HepG2 (cell line): ENCODE results near the gene SPAG7. TPM values are rescaled to one million over a fixed set of nuclear protein-coding genes. Genes with fewer than 3 reads are reported as not detected.
A peak's percentile ranks its signal among the peaks of the same experiment; 100 is the strongest.

Experiments used
- GABPB1 ChIP-seq: IDR thresholded peaks from 2 replicates; pipeline ENCODE4 v1.6.1; 2016; ENCODE audit warnings: mild to moderate bottlenecking, missing genetic modification reagents, moderate library complexity, missing compliant biosample characterization
- HMG20A ChIP-seq: IDR thresholded peaks from 2 replicates; pipeline ENCODE4 v1.6.1; 2016; ENCODE audit warnings: borderline replicate concordance
- HOXA5 ChIP-seq: sonication (generic); formaldehyde crosslinking; IDR thresholded peaks from 2 replicates; pipeline ENCODE4 v1.4.0; 2020; ENCODE audit warnings: missing genetic modification reagents
- MEIS1 ChIP-seq: sonication (generic); formaldehyde crosslinking; IDR thresholded peaks from 2 replicates; pipeline ENCODE4 v1.9.0; 2021; ENCODE audit warnings: mild to moderate bottlenecking, missing genetic modification reagents, moderate library complexity, borderline replicate concordance
- MYNN ChIP-seq: sonication (generic); formaldehyde crosslinking; IDR thresholded peaks from 2 replicates; pipeline ENCODE4 v1.4.0; 2020; ENCODE audit warnings: mild to moderate bottlenecking, low read depth, missing genetic modification reagents
- NCOA1 ChIP-seq: sonication (generic); formaldehyde crosslinking; IDR thresholded peaks from 2 replicates; pipeline ENCODE4 v1.9.0; 2021; ENCODE audit warnings: missing genetic modification reagents
- NCOA5 ChIP-seq: sonication (generic); formaldehyde crosslinking; IDR thresholded peaks from 2 replicates; pipeline ENCODE4 v1.4.0; 2020; ENCODE audit warnings: missing genetic modification reagents
- RFXANK ChIP-seq: IDR thresholded peaks from 2 replicates; pipeline ENCODE4 v1.6.1; 2016
- SNRNP70 ChIP-seq: fragments of 200-400 bp; formaldehyde crosslinking; IDR thresholded peaks from 2 replicates; pipeline ENCODE4 v1.6.1; 2017; ENCODE audit warnings: mild to moderate bottlenecking, low read depth, low read length, moderate library complexity
- ZFAT ChIP-seq: sonication (generic); formaldehyde crosslinking; conservative IDR thresholded peaks from 2 replicates; pipeline ENCODE4 v1.8.1; 2023; ENCODE audit warnings: missing genetic modification reagents, inconsistent platforms
- ZNF264 ChIP-seq: sonication (generic); formaldehyde crosslinking; IDR thresholded peaks from 2 replicates; pipeline ENCODE4 v1.4.0; 2020; ENCODE audit warnings: missing genetic modification reagents
- ZNF383 ChIP-seq: sonication (generic); formaldehyde crosslinking; IDR thresholded peaks from 2 replicates; pipeline ENCODE4 v1.4.0; 2020; ENCODE audit warnings: missing genetic modification reagents, mild to moderate bottlenecking, borderline replicate concordance
- ZNF724P ChIP-seq: sonication (generic); formaldehyde crosslinking; IDR thresholded peaks from 2 replicates; pipeline ENCODE4 v1.8.0; 2022; ENCODE audit warnings: missing genetic modification reagents, borderline replicate concordance
- ZNF850 ChIP-seq: sonication (generic); formaldehyde crosslinking; conservative IDR thresholded peaks from 2 replicates; pipeline ENCODE4 v1.9.0; 2021; ENCODE audit warnings: mild to moderate bottlenecking, missing genetic modification reagents
- polyA plus RNA-seq, 8 experiments: library from polyadenylated mRNA; depleted of rRNA in 3 of 8; stranded (reverse) in 7 of 8; unstranded in 1 of 8; fragments of >200 nt; fragmentation: Illumina TruSeq in 4 of 8; extraction: Trizol in 4 of 8; gene quantifications; 2 replicates each; pipeline versions ENCODE4 v1.2.1 to v1.2.3, GENCODE V29; 2011 to 2016; ENCODE audit warnings: low read depth in 4 of 8, missing spikeins in 1 of 8, mixed read lengths in 1 of 8; ENCODE audit not compliant: insufficient read depth in 1 of 8
- total RNA-seq, 5 experiments: library from RNA; depleted of rRNA; stranded (reverse); fragments of >200 nt; fragmentation: Illumina TruSeq; extraction: Trizol; gene quantifications; 2 replicates each; pipeline ENCODE4 v1.2.3, GENCODE V29; 2016; ENCODE audit warnings: low read depth in 1 of 5
- TF ChIP-seq, protein P1 (sequence below): sonication (generic); formaldehyde crosslinking; conservative IDR thresholded peaks from 2 replicates; pipeline ENCODE4 v1.4.0; 2020; ENCODE audit warnings: missing genetic modification reagents
- TF ChIP-seq, protein P2 (sequence below): sonication (generic); formaldehyde crosslinking; IDR thresholded peaks from 2 replicates; pipeline ENCODE4 v1.5.1; 2020; ENCODE audit warnings: mild to moderate bottlenecking, missing genetic modification reagents, moderate library complexity
- TF ChIP-seq, protein P3 (sequence below): sonication (generic); formaldehyde crosslinking; IDR thresholded peaks from 2 replicates; pipeline ENCODE4 v1.4.0; 2020; ENCODE audit warnings: missing genetic modification reagents, borderline replicate concordance

SPAG7 gene
- total and polyA plus RNA-seq, 2 of the 13 experiments (the other 11 are each of a cell fraction or from before 2014, with no cell fraction given): 51.0 to 59.0 TPM

DNA sequence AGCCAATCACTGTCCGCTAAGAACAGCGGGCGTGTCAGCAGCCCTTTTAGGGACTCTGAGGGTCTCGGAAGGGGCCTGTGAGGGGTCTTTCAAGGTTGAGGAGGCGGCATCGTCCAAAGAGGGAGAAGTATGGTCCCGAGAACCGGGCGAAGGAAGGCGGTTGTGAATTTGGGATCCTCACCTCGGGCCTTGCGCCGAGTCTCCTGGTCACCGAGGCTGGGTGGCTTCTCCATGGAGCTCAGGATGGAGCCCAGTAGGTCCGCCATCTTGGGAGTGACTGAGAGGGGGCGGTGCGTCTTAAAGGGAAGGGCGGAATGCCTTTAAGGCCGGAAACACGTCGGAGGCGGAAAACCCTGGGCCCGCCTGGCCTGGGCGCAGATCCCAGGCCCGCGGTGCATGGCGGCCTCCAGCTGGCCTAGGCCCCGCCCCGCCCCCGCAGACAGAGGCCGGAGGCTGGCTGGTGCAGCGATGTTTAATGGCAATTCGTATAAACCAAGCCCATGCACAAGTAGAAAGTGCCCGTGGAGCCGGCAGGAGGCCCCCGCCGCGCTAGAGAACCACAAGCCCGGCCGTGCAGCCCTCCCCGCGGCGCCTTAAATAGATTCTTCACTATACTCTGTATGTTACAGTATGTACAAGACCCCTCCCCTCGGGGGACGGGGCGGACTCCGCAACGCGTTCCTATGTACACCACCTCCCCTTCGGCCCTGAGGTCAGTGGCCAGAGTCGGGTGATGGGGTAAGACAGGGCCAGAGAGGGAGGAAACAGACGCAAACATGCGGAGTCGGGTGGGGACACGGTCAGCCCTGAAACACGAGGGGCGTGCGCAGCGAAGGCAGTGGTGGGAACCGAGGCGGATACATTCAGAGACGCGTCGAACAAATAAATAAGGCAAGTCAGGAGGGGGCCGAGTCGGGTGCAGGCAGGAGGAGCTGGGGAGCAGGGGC lies at the start of gene SPAG7 (continued):
- TF ChIP-seq, protein P1, sequence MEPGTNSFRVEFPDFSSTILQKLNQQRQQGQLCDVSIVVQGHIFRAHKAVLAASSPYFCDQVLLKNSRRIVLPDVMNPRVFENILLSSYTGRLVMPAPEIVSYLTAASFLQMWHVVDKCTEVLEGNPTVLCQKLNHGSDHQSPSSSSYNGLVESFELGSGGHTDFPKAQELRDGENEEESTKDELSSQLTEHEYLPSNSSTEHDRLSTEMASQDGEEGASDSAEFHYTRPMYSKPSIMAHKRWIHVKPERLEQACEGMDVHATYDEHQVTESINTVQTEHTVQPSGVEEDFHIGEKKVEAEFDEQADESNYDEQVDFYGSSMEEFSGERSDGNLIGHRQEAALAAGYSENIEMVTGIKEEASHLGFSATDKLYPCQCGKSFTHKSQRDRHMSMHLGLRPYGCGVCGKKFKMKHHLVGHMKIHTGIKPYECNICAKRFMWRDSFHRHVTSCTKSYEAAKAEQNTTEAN (CRISPR knock-in tag): no peak
- TF ChIP-seq ZNF724P: no peak
- TF ChIP-seq, protein P2, sequence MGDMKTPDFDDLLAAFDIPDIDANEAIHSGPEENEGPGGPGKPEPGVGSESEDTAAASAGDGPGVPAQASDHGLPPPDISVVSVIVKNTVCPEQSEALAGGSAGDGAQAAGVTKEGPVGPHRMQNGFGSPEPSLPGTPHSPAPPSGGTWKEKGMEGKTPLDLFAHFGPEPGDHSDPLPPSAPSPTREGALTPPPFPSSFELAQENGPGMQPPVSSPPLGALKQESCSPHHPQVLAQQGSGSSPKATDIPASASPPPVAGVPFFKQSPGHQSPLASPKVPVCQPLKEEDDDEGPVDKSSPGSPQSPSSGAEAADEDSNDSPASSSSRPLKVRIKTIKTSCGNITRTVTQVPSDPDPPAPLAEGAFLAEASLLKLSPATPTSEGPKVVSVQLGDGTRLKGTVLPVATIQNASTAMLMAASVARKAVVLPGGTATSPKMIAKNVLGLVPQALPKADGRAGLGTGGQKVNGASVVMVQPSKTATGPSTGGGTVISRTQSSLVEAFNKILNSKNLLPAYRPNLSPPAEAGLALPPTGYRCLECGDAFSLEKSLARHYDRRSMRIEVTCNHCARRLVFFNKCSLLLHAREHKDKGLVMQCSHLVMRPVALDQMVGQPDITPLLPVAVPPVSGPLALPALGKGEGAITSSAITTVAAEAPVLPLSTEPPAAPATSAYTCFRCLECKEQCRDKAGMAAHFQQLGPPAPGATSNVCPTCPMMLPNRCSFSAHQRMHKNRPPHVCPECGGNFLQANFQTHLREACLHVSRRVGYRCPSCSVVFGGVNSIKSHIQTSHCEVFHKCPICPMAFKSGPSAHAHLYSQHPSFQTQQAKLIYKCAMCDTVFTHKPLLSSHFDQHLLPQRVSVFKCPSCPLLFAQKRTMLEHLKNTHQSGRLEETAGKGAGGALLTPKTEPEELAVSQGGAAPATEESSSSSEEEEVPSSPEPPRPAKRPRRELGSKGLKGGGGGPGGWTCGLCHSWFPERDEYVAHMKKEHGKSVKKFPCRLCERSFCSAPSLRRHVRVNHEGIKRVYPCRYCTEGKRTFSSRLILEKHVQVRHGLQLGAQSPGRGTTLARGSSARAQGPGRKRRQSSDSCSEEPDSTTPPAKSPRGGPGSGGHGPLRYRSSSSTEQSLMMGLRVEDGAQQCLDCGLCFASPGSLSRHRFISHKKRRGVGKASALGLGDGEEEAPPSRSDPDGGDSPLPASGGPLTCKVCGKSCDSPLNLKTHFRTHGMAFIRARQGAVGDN: peak; percentile 74
- no peak; the same call in 1 of the 2 replicates for TF ChIP-seq HMG20A (CRISPR knock-in tag)
- TF ChIP-seq MYNN (CRISPR knock-in tag): no peak
- no peak for TF ChIP-seq SNRNP70
- TF ChIP-seq GABPB1 (CRISPR knock-in tag): peak; percentile 87
- no peak; the same call in none of the 2 replicates for TF ChIP-seq ZNF264
- TF ChIP-seq NCOA1 (CRISPR knock-in tag): 0 out of 2 replicates have a peak, but pooled peaks have one; percentile 35
- TF ChIP-seq HOXA5: 0 out of 2 replicates have a peak, but pooled peaks have one; percentile 16
- 0 out of 2 replicates have a peak, but pooled peaks have one; percentile 27 for TF ChIP-seq RFXANK (CRISPR knock-in tag)
- TF ChIP-seq NCOA5 (CRISPR knock-in tag): no peak
- TF ChIP-seq ZFAT: no peak
- no peak for TF ChIP-seq MEIS1 (CRISPR knock-in tag)
- no peak for TF ChIP-seq ZNF383 (CRISPR knock-in tag)
- TF ChIP-seq, protein P3, sequence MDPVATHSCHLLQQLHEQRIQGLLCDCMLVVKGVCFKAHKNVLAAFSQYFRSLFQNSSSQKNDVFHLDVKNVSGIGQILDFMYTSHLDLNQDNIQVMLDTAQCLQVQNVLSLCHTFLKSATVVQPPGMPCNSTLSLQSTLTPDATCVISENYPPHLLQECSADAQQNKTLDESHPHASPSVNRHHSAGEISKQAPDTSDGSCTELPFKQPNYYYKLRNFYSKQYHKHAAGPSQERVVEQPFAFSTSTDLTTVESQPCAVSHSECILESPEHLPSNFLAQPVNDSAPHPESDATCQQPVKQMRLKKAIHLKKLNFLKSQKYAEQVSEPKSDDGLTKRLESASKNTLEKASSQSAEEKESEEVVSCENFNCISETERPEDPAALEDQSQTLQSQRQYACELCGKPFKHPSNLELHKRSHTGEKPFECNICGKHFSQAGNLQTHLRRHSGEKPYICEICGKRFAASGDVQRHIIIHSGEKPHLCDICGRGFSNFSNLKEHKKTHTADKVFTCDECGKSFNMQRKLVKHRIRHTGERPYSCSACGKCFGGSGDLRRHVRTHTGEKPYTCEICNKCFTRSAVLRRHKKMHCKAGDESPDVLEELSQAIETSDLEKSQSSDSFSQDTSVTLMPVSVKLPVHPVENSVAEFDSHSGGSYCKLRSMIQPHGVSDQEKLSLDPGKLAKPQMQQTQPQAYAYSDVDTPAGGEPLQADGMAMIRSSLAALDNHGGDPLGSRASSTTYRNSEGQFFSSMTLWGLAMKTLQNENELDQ (CRISPR knock-in tag): no peak
- no peak for TF ChIP-seq ZNF850 (CRISPR knock-in tag)
